ENCODE measurements around the gene OSBPL2.

The OSBPL2 gene

GRCh38 chr20:62212299-62212698 lies 26.0 kb upstream of the OSBPL2 start:
- no peak overlapping the region for H3K9ac ChIP-seq (ENCODE audit: low read depth, low read length)
- H3K36me3 ChIP-seq (ENCODE audit: insufficient read depth, low read length) = no peaks in the 10 kb centered on the region
- no peaks in the 10 kb centered on the region for H3K4me1 ChIP-seq (ENCODE audit: insufficient read depth, low read length)
- no peaks in the 10 kb centered on the region for H3K9me3 ChIP-seq (ENCODE audit: control insufficient read depth, insufficient read depth, low read length)

- H3K4me1 ChIP-seq (ENCODE audit: insufficient read depth, low read length) = no peaks in the 10 kb centered on the region; the same call in 1 of the 2 replicates
- no peaks in the 10 kb centered on the region for H3K9me3 ChIP-seq (ENCODE audit: control insufficient read depth, insufficient read depth, low read length)
- H3K9ac ChIP-seq (ENCODE audit: low read depth, low read length) = no peak overlapping the region
- H3K36me3 ChIP-seq (ENCODE audit: insufficient read depth, low read length) = no peaks in the 10 kb centered on the region
Observed at GRCh38 chr20:62214067-62214466, 24.3 kb upstream of the OSBPL2 start.

GRCh38 chr20:62215020-62215990 lies 23.0 kb upstream of the OSBPL2 start:
- Histone ChIP-seq H3K9me3 (ENCODE audit: control insufficient read depth, insufficient read depth, low read length) (no peaks in the 10 kb centered on the region), H3K9ac (ENCODE audit: low read depth, low read length) (no peak overlapping the region), H3K36me3 (ENCODE audit: insufficient read depth, low read length) (no peaks in the 10 kb centered on the region), H3K4me1 (ENCODE audit: insufficient read depth, low read length) (no peaks in the 10 kb centered on the region; the same call in 1 of the 2 replicates)

- no peaks in the 10 kb centered on the region for H3K9me3 ChIP-seq (ENCODE audit: control insufficient read depth, insufficient read depth, low read length)
- no peak overlapping the region for H3K9ac ChIP-seq (ENCODE audit: low read depth, low read length)
- H3K4me1 ChIP-seq (ENCODE audit: insufficient read depth, low read length) = no peaks in the 10 kb centered on the region; the same call in 1 of the 2 replicates
- no peaks in the 10 kb centered on the region for H3K36me3 ChIP-seq (ENCODE audit: insufficient read depth, low read length)
Observed at GRCh38 chr20:62215991-62216635, 22.2 kb upstream of the OSBPL2 start.

- Histone ChIP-seq H3K36me3 (ENCODE audit: insufficient read depth, low read length) (no peaks in the 10 kb centered on the region), H3K9ac (ENCODE audit: low read depth, low read length) (no peak overlapping the region), H3K4me1 (ENCODE audit: insufficient read depth, low read length) (no peaks in the 10 kb centered on the region; the same call in 1 of the 2 replicates), H3K9me3 (ENCODE audit: control insufficient read depth, insufficient read depth, low read length) (no peaks in the 10 kb centered on the region)
Observed at GRCh38 chr20:62216636-62217566, 21.4 kb upstream of the OSBPL2 start.

- Histone ChIP-seq H3K36me3 (ENCODE audit: insufficient read depth, low read length) (no peaks in the 10 kb centered on the region), H3K9me3 (ENCODE audit: control insufficient read depth, insufficient read depth, low read length) (no peaks in the 10 kb centered on the region), H3K4me1 (ENCODE audit: insufficient read depth, low read length) (no peaks in the 10 kb centered on the region; the same call in 1 of the 2 replicates), H3K9ac (ENCODE audit: low read depth, low read length) (no peak overlapping the region)
Observed at GRCh38 chr20:62217913-62218773, 20.2 kb upstream of the OSBPL2 start.

GRCh38 chr20:62219101-62219991 lies 19.0 kb upstream of the OSBPL2 start:
- H3K9me3 ChIP-seq (ENCODE audit: control insufficient read depth, insufficient read depth, low read length) = no peaks in the 10 kb centered on the region
- no peaks in the 10 kb centered on the region for H3K36me3 ChIP-seq (ENCODE audit: insufficient read depth, low read length)
- no peaks in the 10 kb centered on the region; the same call in 1 of the 2 replicates for H3K4me1 ChIP-seq (ENCODE audit: insufficient read depth, low read length)
- peak overlapping the region; percentile 48; the same call in 1 of the 2 replicates for H3K9ac ChIP-seq (ENCODE audit: low read depth, low read length)

GRCh38 chr20:62219992-62220665 lies 18.2 kb upstream of the OSBPL2 start, which contains the start of gene HRH3:
Gene HRH3 (minus strand): TSS chr20:62220278. CDS start chr20:62219970, 308 bp downstream.
- H3K9ac ChIP-seq (ENCODE audit: low read depth, low read length) = peak within 1 kb of the TSS; percentile 48; the same call in 1 of the 2 replicates
- H3K36me3 ChIP-seq (ENCODE audit: insufficient read depth, low read length) = no peaks in the 10 kb centered on the region
- no peaks in the 10 kb centered on the region; the same call in 1 of the 2 replicates for H3K4me1 ChIP-seq (ENCODE audit: insufficient read depth, low read length)
- no peaks in the 10 kb centered on the region for H3K9me3 ChIP-seq (ENCODE audit: control insufficient read depth, insufficient read depth, low read length)

- H3K36me3 ChIP-seq (ENCODE audit: insufficient read depth, low read length) = no peaks in the 10 kb centered on the region
- H3K4me1 ChIP-seq (ENCODE audit: insufficient read depth, low read length) = no peaks in the 10 kb centered on the region; the same call in 1 of the 2 replicates
- H3K9ac ChIP-seq (ENCODE audit: low read depth, low read length) = peak overlapping the region; percentile 24; the same call in 1 of the 2 replicates
- no peaks in the 10 kb centered on the region for H3K9me3 ChIP-seq (ENCODE audit: control insufficient read depth, insufficient read depth, low read length)
Observed at GRCh38 chr20:62220666-62221568, 17.4 kb upstream of the OSBPL2 start.

GRCh38 chr20:62222266-62222850 lies 16.0 kb upstream of the OSBPL2 start:
- Histone ChIP-seq H3K36me3 (ENCODE audit: insufficient read depth, low read length) (no peaks in the 10 kb centered on the region), H3K9me3 (ENCODE audit: control insufficient read depth, insufficient read depth, low read length) (no peaks in the 10 kb centered on the region), H3K4me1 (ENCODE audit: insufficient read depth, low read length) (no peaks in the 10 kb centered on the region; the same call in 1 of the 2 replicates), H3K9ac (ENCODE audit: low read depth, low read length) (no peak overlapping the region)

- no peaks in the 10 kb centered on the region for H3K9me3 ChIP-seq (ENCODE audit: control insufficient read depth, insufficient read depth, low read length)
- no peaks in the 10 kb centered on the region; the same call in 1 of the 2 replicates for H3K4me1 ChIP-seq (ENCODE audit: insufficient read depth, low read length)
- no peaks in the 10 kb centered on the region for H3K36me3 ChIP-seq (ENCODE audit: insufficient read depth, low read length)
- H3K9ac ChIP-seq (ENCODE audit: low read depth, low read length) = no peak overlapping the region
Observed at GRCh38 chr20:62222972-62223371, 15.3 kb upstream of the OSBPL2 start.
